ENCODE measurements around the gene TRAPPC12.

DNA sequence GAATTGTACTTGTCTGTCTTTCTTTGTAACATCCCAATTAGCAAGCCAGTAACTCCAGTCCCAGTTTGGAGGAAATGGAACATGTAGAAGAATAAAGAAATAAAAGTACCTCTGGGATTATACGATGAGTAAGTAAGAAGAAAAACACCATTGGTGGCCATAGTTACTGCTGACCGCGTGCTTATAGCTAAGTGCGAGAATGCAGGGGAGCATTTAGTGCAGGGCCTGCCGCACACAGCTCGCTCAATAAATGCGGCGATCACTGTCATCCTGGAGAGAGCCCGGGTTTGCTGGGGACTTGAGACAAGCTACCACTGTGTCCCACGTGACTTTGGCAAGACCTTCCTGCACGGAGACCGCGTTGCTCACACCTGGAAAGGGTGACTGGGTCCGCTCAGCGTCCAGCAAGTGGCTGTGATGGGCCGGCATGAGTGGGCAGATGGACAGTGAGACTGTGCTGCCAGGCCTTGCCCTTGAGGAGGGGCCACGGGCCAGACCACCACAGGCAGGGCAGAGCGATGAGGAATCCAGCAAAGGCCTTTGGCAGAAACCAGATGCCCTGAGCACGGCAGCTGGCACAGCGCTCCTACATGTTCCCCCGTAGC lies 85.0 kb downstream of the TRAPPC12 start:
- TF ChIP-seq POLR2AphosphoS5 (IDR thresholded peaks at IDR 0.05) (no peak), EP300 (IDR thresholded peaks at IDR 0.05) (no peak)
- TF ChIP-seq, protein P1, sequence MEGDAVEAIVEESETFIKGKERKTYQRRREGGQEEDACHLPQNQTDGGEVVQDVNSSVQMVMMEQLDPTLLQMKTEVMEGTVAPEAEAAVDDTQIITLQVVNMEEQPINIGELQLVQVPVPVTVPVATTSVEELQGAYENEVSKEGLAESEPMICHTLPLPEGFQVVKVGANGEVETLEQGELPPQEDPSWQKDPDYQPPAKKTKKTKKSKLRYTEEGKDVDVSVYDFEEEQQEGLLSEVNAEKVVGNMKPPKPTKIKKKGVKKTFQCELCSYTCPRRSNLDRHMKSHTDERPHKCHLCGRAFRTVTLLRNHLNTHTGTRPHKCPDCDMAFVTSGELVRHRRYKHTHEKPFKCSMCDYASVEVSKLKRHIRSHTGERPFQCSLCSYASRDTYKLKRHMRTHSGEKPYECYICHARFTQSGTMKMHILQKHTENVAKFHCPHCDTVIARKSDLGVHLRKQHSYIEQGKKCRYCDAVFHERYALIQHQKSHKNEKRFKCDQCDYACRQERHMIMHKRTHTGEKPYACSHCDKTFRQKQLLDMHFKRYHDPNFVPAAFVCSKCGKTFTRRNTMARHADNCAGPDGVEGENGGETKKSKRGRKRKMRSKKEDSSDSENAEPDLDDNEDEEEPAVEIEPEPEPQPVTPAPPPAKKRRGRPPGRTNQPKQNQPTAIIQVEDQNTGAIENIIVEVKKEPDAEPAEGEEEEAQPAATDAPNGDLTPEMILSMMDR (IDR thresholded peaks at IDR 0.05), result no peak
